HS-27A (cell line): ENCODE data around the gene TBC1D19.
"Not testable (repeated sequence)": the region's sequence is repeated elsewhere in the genome, so short reads cannot be mapped to it uniquely, and the experiment has no call there.

ENCODE experiments used
- DNase-seq: peaks from one replicate; pipeline ENCODE4 v3.0.0-alpha.2; 2012; ENCODE audit warnings: low read depth, missing footprints

TBC1D19 gene

DNA sequence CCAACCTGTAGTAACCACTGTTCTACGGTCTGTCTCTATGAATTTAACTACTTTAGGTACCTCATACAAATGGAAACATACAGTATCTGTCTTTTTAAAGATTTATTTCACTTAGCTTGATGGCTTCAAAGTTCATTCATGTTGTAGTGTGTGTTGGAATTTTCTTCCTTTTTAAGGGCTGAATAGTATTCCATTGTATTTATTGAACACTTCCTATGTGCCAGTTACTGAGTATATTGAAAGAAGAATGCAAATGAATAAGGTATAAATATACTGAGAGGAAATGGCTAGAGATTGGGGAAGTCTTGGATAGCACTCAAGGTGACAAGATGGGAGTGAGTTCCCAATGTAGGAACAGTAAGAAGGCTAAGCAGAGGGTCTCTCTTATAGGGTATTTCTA lies 17.3 kb downstream of the TBC1D19 start:
- no peak for DNase-seq

DNA sequence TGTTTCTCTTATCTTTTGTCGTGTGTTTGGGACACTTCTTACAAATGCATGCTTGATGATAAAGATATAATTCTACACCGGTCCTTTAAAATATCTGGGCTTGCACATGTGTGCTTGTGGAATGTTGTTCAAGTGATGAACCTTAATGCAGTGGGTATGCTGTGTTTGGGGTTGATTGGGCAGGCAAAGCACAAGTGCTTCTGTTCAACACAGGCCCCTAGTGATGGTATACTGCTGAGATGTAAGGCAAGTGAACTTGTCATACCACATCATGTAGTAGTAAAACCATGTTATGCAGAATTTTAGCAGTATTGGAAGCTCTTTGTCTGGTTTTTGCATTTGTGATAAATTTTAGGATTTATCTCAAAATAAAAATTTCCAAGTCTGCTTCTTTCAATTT lies 23.9 kb downstream of the TBC1D19 start:
- no peak for DNase-seq

DNA sequence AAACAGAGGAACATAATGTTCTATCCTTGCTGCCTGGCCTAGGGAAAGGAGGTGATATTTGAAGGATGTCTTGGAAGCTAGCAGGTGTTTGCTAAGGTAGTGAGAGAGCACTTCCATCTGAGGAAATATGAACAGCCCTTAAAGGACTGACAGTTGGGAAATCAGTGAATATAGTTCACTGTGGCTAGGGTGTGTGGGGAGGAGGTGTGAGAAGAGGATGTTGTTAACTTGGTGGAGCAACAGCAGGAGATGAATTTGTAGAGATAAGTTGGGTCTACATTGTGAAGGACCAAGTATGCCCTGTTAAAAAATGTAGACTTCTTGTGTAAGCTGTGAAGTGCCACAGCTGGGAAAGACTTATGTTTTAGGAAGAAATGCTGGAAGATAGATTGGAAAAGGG lies 25.5 kb downstream of the TBC1D19 start:
- DNase-seq, result no peak

DNA sequence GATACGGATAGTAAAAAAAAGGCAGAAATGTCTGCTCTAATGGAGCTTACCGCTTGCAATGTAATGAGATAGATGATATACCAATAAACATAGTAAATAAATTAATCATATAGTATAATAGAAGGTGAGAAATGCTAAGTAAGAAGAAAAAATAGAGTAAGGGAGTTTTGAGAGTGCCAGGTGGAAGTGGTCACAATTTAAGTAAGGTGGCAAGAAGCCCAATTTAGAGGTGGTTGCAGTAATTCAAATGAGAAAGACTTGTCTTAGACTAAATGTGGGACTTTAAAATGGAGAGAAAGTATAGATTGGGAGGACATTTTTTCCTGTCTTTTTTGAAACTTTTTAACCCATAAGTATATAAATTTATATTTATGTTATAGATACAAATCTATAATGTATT lies 26.0 kb downstream of the TBC1D19 start:
- DNase-seq, result no peak

DNA sequence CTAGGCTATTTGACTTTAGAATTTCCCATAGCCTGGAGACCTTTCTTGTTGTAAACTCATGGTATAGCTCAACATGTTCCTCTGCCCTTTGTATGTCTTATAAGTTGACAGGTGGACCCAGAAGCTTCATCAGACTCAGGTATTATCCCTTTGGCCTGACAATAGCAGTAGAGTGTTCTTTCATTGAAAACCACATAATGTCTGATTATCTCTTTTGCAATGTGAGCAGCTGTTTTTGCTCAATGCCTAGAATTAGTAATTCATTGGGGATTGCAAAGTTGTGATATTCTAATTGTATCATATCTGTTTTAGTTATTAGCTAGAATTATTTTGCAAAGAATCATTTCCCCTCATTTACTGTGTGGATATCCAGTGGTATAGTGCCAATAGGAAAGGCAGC lies 27.5 kb downstream of the TBC1D19 start:
- DNase-seq, result no peak

DNA sequence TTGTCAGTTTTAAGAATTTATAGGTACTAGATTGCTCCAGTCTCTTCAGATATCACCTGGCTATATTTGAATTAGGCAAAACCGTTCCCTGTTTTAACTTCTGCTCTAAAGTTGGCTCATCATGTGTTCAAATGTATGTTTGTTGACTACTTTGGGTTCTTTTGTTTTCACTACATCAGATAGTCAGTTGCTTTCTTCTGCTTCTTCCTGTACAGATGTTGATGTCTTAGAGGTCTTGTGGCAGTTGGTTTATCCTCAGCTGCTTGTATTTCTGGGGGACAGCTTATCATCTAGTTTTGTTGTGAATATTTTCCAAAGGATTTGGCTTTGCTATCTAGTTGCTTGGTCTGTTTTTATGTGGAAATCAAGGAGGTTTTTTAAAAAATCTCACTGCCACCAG lies 28.0 kb downstream of the TBC1D19 start:
- DNase-seq, result no peak

DNA sequence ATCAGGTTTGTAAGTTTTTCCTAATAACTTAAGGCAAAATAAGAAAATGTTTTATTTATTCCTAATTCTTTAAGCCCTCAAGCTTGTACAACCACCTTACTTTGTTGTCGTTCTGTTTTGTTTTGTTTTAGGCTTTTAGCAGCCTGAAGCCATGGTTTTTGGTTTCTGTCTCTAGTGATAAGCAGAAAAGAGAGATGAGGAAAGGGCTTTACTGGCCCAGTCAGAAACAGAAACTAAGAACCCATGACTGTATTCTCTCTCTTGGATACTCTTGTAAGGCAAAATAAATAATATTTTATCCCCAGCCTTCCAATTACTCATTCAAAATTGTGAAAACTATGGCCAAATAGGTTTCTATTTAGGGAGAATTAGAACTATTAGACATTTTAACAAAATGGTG lies 29.4 kb downstream of the TBC1D19 start:
- no peak for DNase-seq

DNA sequence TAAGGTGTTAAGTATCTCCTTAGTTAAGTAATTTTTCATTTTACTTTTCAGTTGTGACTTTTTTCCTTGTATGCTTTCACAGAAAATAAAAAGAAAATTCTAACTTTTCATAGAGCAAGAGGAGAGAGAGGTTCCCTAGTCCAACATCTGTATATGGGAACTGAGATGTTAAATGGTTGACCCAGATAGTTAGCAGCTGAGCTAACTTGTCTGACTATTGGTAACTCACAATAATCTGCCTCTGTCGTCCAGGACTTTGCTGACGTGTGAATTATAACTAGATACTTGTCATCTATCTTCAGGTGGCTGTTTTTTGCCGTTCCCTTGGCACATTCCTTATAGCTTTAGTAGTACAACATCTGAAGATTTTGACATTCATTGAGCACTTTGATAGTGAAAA lies 29.9 kb downstream of the TBC1D19 start:
- no peak for DNase-seq

DNA sequence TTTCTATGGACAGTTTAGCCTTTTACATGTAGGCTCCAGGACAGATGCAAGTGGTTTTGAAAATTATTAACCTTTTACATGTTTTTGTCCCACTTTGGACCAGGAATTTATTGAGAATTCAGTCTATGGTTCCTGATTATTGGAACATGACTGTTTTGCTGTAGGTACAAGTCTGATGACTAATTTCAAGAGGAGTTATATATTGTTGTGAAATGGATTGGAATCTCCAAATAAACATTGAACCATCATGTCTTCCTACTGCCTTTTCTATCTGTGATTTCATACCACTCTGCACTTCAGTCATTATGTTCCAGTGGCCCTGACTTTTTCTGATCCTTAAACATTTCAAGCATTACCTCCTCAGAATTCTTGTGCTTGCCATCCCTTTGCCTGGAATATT lies 35.9 kb downstream of the TBC1D19 start:
- peak; percentile 30 for DNase-seq

DNA sequence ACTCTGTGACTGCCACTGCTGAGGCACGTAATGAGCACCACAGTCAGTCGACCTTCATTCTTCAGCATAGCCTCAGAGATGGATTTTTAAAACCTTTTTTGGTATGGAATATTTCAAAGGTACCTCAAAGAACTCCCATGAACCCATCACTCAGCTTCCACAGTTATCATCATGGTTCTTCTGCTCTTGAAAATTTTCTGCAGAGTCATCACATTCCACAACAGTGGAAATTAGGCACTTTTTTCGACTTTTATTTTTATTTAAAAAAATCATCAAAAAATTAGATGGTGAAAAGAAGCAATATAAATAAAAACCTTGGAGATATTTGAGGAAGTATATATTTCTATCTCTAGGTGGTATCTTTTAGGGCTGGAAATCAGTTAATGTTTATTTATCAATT lies 37.5 kb downstream of the TBC1D19 start:
- no peak for DNase-seq

DNA sequence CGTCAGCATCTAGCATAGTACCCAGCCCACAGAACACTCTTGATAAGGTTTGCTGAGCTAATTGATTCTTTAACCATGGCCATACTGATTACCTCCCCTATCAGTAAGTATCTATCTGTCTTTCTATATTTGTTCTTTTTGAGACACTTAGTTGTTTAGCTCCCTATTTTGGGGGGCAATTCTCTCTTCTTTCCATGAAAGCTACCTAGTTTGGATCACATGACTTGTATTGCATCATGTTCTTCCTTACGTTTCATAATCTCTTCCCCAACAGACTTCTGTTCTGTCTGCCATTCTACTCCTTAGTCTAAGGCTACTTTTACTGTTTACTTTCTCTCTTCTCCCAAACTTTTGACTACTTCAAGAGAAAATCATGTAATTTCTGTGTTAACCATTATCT lies 39.0 kb downstream of the TBC1D19 start:
- no peak for DNase-seq

DNA sequence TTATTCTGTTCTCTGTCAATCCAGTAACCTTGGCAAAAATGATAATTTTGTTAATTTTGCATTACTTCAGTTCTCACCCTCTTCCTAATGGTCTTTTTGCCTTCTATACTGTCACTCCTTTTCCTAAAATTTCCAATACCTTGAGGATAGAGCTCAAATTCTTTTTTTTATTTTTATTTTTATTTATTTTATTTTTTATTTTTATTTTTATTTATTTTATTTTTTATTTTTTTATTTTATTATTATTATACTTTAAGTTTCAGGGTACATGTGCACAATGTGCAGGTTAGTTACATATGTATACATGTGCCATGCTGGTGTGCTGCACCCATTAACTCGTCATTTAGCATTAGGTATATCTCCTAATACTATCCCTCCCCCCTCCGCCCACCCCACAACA lies 42.8 kb downstream of the TBC1D19 start:
- not testable (repeated sequence) for DNase-seq

DNA sequence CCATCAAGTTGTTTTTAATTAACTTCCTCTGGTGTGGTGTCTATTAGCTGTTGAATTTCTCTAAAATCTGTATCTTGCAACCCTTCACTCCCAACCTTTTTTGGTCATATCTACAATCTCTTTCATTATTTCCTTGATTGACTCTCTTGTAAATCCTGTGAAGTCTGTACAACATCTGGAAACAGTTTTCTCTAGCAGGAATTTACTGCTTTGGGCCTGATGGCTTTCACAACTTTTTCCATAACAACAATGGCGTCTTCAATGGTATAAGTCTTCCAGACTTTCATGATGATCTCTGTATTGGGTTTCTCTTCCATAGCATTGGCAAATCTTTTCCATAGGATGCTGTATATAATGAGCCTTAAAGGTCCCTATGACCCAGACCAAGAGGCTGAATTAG lies 49.0 kb downstream of the TBC1D19 start:
- DNase-seq, result no peak

DNA sequence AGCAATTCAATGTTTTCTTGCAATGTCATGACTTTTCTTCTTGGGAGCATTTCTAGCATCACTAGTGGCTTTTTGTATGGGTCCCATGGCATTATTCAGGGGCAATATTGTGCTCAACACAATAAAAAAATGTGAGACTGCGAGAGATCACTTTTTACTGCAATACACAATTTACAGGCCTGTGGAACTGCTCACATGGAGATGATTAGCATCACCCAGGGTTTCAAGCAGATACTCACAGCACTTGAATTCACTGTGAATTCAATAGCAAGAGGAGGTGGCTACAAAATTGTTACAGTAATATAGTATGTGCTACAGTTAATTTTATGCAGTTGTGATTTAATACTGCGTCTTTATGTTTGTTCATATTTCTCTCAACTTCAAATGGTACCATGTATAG lies 50.4 kb downstream of the TBC1D19 start:
- DNase-seq, result no peak

DNA sequence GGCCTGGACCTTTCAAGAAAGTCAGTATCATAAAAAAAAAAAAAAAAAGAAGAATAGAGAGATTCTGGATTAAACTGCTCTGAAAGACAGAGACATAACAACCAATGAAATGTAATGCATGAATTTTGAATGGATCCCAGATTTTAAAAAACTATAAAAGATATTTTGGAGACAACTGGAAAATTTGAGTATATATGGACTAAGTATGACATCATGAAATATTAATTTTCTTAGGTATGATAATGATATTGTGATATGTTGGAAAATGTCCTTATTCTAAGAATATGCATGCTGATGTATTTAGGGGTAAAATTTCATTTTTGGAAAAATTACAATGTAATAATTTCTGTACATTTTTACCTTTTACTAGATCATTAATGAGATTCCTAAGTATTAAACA lies 52.6 kb downstream of the TBC1D19 start:
- no peak for DNase-seq

DNA sequence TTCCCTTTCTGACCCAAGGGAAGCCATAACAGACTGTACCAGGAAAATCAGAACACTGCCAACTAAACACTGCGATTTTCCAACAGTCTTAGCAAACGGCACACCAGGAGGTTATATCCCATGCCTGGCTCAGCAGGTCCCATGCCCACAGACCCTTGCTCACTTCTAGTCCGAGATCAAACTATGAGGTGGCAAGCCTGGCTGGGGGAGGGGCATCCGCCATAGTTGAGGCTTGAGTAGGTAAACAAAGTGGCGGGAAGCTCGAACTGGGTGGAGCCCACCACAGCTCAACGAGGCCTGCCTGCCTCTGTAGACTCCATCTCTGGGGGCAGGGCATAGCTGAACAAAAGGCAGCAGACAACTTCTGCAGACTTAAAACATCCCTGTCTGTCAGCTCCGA lies 56.8 kb downstream of the TBC1D19 start:
- DNase-seq, result not testable (repeated sequence)

DNA sequence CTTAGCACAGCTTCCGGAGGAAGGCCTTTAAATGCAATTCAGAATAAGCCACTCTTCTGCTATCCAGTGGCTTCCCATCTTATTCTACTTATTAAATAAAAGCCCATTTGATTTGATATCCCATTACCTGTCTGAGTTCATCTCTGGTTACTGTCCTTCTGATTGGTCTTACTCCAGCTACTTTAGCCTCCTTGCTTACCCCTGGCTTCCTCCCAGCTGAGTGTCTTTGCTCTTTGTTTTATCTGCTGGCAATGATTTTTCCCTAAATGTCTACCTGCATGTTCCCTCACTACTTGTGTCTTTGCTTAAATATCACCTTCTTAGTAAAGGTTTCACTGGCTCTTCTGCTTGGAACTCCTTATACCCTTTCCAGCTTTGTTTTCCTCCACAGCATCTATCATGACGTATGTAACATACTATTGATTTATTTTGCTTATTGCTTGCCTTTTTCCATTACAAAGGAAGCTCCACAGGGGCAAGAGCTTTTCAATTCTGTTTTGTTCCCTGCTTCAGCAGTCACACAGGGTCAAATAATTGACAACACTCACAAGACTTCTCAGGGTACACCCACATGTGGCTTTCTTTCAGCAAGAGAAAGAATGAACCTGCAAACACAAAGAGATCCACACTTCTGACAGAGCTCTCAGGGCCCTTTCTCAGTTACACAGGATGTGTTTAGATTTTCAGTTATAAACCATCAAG lies 63.8 kb downstream of the TBC1D19 start:
- no peak for DNase-seq

DNA sequence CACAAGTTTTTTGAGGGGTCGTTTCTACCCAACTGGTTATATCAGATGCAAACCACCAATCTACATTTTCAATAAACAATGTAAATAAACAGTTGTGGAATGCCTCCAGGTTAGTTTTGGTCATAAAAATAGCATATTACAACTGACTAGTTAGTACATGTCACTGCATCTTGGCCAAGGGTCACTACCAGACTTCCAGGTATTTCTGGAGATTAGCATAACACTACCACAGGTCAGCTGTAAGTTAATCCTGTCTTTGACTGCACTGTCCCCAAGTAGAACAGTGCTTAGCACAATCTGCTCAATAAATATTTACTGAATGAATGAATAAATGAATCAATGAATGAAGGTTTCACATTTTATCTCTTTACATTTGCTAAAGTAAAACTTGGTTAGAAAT lies 64.4 kb downstream of the TBC1D19 start:
- no peak for DNase-seq

DNA sequence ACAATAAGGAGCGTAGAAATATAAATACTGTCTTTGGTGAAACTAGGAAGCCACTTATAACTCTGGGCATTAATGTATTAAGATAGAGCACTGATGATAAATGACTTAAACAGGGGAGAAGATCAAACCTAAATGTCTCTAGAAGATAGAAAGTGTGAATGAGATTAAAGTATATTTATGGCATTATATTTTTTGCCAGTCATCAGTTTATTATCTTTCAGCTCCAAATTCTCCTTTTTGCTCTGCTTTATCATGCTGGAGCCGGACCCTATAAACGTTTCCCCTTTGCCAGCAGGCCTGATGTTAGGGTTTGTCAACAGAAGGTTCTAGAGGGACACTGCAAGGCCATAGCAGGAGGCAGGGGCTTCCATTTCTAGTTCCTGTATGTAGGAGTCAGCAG lies 76.4 kb downstream of the TBC1D19 start:
- DNase-seq, result no peak

DNA sequence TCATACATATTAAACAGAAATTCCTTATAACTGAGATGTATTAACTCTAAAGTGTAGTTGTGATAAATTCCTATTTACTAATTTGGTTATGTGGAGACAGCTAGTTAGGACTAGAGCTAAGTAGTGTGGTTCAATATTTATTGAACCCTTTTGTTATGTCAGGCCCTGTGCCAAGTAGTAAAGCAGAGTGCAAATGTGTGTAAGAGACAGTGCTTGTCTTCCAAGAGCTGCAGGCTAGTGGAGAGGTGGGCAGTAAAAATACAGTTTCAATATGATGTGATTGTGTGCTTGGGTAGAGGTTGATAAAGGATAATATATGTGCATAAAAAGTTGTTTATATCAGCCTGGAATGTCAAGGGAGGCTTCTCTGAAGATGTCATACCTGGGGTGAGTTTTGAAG lies 80.0 kb downstream of the TBC1D19 start:
- DNase-seq, result no peak

DNA sequence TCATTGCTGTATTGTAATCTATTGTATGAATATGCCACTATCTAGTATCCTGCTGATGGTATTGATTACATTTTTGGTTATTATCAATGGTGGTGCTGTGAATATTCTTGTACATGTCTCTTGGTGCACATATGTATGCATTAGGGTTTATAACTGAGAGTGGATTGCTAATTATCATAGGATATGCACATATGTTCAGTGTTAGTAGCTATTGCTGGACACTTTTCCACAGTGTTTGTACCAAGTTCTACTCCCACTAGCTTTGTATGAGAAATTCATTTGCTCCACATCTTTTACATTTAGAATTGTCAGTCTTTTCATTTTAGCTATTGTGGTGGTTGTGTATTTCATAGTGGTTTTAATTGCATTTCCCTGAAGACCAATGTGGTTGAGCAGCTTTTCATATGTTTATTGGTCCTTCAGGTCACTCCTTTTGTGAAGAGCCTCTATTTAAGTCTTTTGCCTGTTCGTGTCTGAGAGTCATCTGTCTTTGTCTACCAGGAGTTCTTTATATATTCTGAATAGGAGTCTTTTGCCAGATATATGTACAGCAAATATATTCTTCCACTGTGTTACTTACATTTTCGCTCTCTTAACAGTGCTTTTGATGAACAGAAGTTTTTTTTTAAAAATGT lies 87.1 kb downstream of the TBC1D19 start:
- no peak for DNase-seq

DNA sequence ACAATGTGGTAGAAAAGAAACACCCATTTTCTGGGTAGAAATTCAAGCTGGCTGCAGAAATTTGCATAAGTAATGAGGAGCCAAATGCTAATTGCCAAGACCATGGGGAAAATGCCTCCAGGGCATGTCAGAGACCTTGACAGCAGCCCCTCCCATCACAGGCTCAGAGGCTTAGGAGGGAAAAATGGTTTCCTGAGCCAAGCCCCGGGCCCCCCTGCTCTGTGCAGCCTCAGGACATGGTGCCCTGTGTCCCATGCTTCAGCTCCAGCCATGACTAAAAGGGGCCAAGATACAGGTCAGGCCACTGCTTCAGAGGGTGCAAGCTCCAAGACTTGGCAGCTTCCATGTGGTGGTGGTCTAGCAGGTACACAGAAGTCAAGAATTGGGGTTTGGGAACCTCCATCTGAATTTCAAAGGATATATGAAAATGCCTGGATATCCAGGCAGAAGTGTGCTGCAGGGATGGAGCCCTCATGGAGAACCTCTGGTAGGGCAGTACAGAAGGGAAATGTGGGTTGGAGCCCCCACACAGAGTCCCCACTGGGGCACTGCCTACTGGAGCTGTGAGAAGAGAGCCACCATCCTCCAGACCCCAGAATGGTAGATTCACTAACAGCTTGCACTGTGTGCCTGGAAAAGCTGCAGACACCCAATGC lies 95.3 kb downstream of the TBC1D19 start:
- not testable (repeated sequence) for DNase-seq

DNA sequence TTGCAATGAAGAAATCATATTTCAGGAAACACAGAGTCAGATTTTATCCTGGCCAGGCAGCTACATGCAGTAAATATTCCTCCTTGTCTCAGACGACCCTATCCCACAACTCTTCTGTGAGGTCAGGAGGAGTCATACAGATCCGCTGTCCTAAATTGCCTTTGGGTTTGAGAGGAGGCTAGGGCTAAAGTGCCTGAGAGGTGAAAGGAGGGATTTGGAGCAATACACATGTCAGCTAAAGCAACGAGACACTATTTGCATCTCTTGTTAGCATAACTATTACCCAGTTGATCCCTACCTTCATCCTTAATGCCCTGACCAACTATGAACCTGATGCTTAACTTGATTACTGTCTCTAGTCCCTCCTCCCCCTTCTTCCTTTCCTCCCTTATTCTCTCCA lies 98.6 kb downstream of the TBC1D19 start:
- DNase-seq, result no peak

DNA sequence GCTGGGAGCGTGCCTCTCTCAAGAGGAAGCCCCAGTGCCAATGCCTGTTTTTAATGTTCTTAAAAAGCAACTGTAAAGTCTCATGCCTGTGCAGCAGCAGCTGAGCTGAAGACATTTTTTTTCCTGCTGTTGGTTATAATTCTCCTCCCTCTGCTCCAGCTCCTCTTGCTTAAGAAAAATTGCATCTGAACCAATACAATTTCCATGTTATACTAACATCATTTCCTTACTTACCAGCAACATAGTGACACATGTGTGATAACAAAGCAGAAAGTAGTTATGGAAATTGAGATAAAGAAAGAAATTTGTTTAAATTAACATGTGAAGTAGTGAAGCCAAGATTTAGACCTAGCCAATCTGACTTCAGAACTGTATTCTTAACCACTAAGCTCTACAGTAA lies 101.4 kb downstream of the TBC1D19 start:
- DNase-seq, result no peak
